ENCODE results near the gene OPN3. TPM values are rescaled to one million over a fixed set of nuclear protein-coding genes. Genes with fewer than 3 reads are reported as not detected.

The OPN3 gene
- total RNA-seq, 1 experiment from 2014 or later = 10.0 TPM

- no peak overlapping the region for H3K27ac Mint-ChIP-seq
These were observed 47.0 kb downstream of the OPN3 start for GRCh38 chr1:241593186-241593585.

More at GRCh38 chr1:241593186-241593585, 47.0 kb downstream of the OPN3 start:
- no peak overlapping the region for H4K91ac ChIP-seq (ENCODE audit: insufficient read length, low read depth, low read length)
- no peaks in the 10 kb centered on the region; a peak in 1 of 7 replicates for H3K36me3 Mint-ChIP-seq (ENCODE audit: insufficient read depth in 1 of 3, low read depth in 3 of 3)
- no peak overlapping the region for H3K4me2 ChIP-seq (ENCODE audit: insufficient read depth, insufficient read length, low read length)
- no peaks in the 10 kb centered on the region for H3K79me2 ChIP-seq (ENCODE audit: insufficient read depth, low read length)
- no peak for TF ChIP-seq CTCF (conservative IDR thresholded peaks at IDR 0.05)
- H2BK120ac ChIP-seq (ENCODE audit: low read depth, low read length, poor library complexity, severe bottlenecking) = no peak overlapping the region
- H2BK12ac ChIP-seq (ENCODE audit: insufficient read length, low read depth, low read length) = no peak overlapping the region
- no peak overlapping the region for H3K27ac ChIP-seq (ENCODE audit: insufficient read length, low read depth, low read length)
- H3K9me3 Mint-ChIP-seq = no peaks in the 10 kb centered on the region
- H3K4me1 Mint-ChIP-seq = peaks cover 0 to 5% of the 10 kb centered on the region in 2 experiments; a peak in 3 of 4 replicates
- no peaks in the 10 kb centered on the region for H3K9me3 ChIP-seq (ENCODE audit: control insufficient read depth, low read depth, low read length)
- H3K23me2 ChIP-seq (ENCODE audit: insufficient read length, low read depth, low read length, poor library complexity, severe bottlenecking) = no peaks in the 10 kb centered on the region
- no CpG with 5 or more reads among the region's 1 CpG for WGBS (ENCODE audit: extremely low coverage, insufficient read length, low lambda C conversion rate)
- H2BK15ac ChIP-seq (ENCODE audit: low read depth, low read length) = no peak overlapping the region
- H3K4me1 ChIP-seq (ENCODE audit: insufficient read depth, low read length) = no peaks in the 10 kb centered on the region
- no peak overlapping the region for H2AK5ac ChIP-seq (ENCODE audit: insufficient read length, low read length)
- H3K56ac ChIP-seq (ENCODE audit: insufficient read length, low read depth, low read length) = no peak overlapping the region
- H3K27me3 ChIP-seq (ENCODE audit: insufficient read depth, low read length) = no peaks in the 10 kb centered on the region
- no peak overlapping the region for H3K14ac ChIP-seq (ENCODE audit: insufficient read depth, low read length)
- no peaks in the 10 kb centered on the region for H3K27me3 Mint-ChIP-seq (ENCODE audit: low read depth)
- no peak overlapping the region for H3K18ac ChIP-seq (ENCODE audit: insufficient read length, low read depth, low read length)
- H3K79me1 ChIP-seq (ENCODE audit: insufficient read depth, low read depth, low read length, poor library complexity, severe bottlenecking) = no peaks in the 10 kb centered on the region
- no peak for DNase-seq
- no peaks in the 10 kb centered on the region for H4K20me1 ChIP-seq (ENCODE audit: control insufficient read depth, insufficient read depth, insufficient read length)
- no peak overlapping the region for H3K4ac ChIP-seq (ENCODE audit: low read depth, low read length)
- no peak overlapping the region for H4K8ac ChIP-seq (replicated peaks; ENCODE audit: insufficient read length, low read depth, low read length)
- no peak overlapping the region for H2BK5ac ChIP-seq (ENCODE audit: insufficient read length, low read length)
- H3K23ac ChIP-seq (ENCODE audit: insufficient read length, low read depth, low read length) = no peak overlapping the region
- no peak overlapping the region for H4K5ac ChIP-seq (ENCODE audit: insufficient read length, low read depth, low read length)
- no peak overlapping the region for H3K9ac ChIP-seq (ENCODE audit: extremely low read depth, insufficient read length, low read length)
- no peak overlapping the region for H3T11ph ChIP-seq (ENCODE audit: low read length)
- no peak overlapping the region for H2BK20ac ChIP-seq (ENCODE audit: low read depth, low read length, poor library complexity, severe bottlenecking)
- H2AFZ ChIP-seq (ENCODE audit: low read length) = no peak overlapping the region
- no peak overlapping the region for H3K4me3 Mint-ChIP-seq

All from H9 (cell line).